HepG2 (cell line): Measurements from ENCODE around the gene LRRC28. TPM values are rescaled to one million over a fixed set of nuclear protein-coding genes. Genes with fewer than 3 reads are reported as not detected.

Source experiments
- ARNTL ChIP-seq: sonication (generic); formaldehyde crosslinking; IDR thresholded peaks from 2 replicates; pipeline ENCODE4 v1.4.0; 2020; ENCODE audit warnings: mild to moderate bottlenecking, missing genetic modification reagents
- BRCA1 ChIP-seq: sonication (generic); formaldehyde crosslinking; IDR thresholded peaks from 2 replicates; pipeline ENCODE4 v1.4.0; 2020; ENCODE audit warnings: missing genetic modification reagents
- BRD4 ChIP-seq: sonication (generic); formaldehyde crosslinking; IDR thresholded peaks from 2 replicates; pipeline ENCODE4 v1.4.0; 2020; ENCODE audit warnings: missing genetic modification reagents
- ERF ChIP-seq: IDR thresholded peaks from 2 replicates; pipeline ENCODE4 v1.6.1; 2018; ENCODE audit warnings: missing biosample characterization, missing genetic modification reagents
- FOSL1 ChIP-seq: sonication (generic); formaldehyde crosslinking; IDR thresholded peaks from 2 replicates; pipeline ENCODE4 v1.9.0; 2021; ENCODE audit warnings: missing genetic modification reagents, borderline replicate concordance
- FOXJ3 ChIP-seq: sonication (generic); formaldehyde crosslinking; IDR thresholded peaks from 2 replicates; pipeline ENCODE4 v1.4.0; 2020; ENCODE audit warnings: missing genetic modification reagents, mild to moderate bottlenecking, borderline replicate concordance
- HOXA5 ChIP-seq: sonication (generic); formaldehyde crosslinking; IDR thresholded peaks from 2 replicates; pipeline ENCODE4 v1.4.0; 2020; ENCODE audit warnings: missing genetic modification reagents
- JDP2 ChIP-seq: sonication (generic); formaldehyde crosslinking; IDR thresholded peaks from 2 replicates; pipeline ENCODE4 v1.8.1; 2022; ENCODE audit warnings: missing genetic modification reagents, borderline replicate concordance
- NCOA2 ChIP-seq: sonication (generic); formaldehyde crosslinking; IDR thresholded peaks from 2 replicates; pipeline ENCODE4 v1.8.0; 2022; ENCODE audit warnings: inconsistent platforms
- PHF8 ChIP-seq: sonication (generic); formaldehyde crosslinking; IDR thresholded peaks from 2 replicates; pipeline ENCODE4 v1.5.0; 2020; ENCODE audit warnings: missing genetic modification reagents
- SIN3B ChIP-seq: fragments of 150-350 bp; IDR thresholded peaks from 2 replicates; pipeline ENCODE4 v1.6.1; 2014; ENCODE audit warnings: low read length
- ZEB1 ChIP-seq: IDR thresholded peaks from 2 replicates; pipeline ENCODE4 v1.6.1; 2012; ENCODE audit warnings: mild to moderate bottlenecking, low read depth, inconsistent platforms; ENCODE audit not compliant: insufficient replicate concordance
- ZKSCAN5 ChIP-seq: sonication (generic); formaldehyde crosslinking; IDR thresholded peaks from 2 replicates; pipeline ENCODE4 v1.5.1; 2020; ENCODE audit warnings: mild to moderate bottlenecking, missing genetic modification reagents
- ZNF263 ChIP-seq: sonication (generic); formaldehyde crosslinking; IDR thresholded peaks from 2 replicates; pipeline ENCODE4 v1.4.0; 2020; ENCODE audit warnings: missing genetic modification reagents
- ZNF343 ChIP-seq: sonication (generic); formaldehyde crosslinking; IDR thresholded peaks from 2 replicates; pipeline ENCODE4 v1.4.0; 2020; ENCODE audit warnings: mild to moderate bottlenecking, missing genetic modification reagents
- ZNF552 ChIP-seq: sonication (generic); formaldehyde crosslinking; IDR thresholded peaks from 2 replicates; pipeline ENCODE4 v1.9.0; 2022; ENCODE audit warnings: missing genetic modification reagents, mild to moderate bottlenecking, borderline replicate concordance
- ZNF570 ChIP-seq: sonication (generic); formaldehyde crosslinking; IDR thresholded peaks from 2 replicates; pipeline ENCODE4 v1.4.0; 2020; ENCODE audit warnings: mild to moderate bottlenecking, missing genetic modification reagents, borderline replicate concordance
- ZNF607 ChIP-seq: sonication (generic); formaldehyde crosslinking; IDR thresholded peaks from 2 replicates; pipeline ENCODE4 v1.5.1; 2020; ENCODE audit warnings: missing genetic modification reagents, mild to moderate bottlenecking, borderline replicate concordance
- ZNF703 ChIP-seq: sonication (generic); formaldehyde crosslinking; IDR thresholded peaks from 2 replicates; pipeline ENCODE4 v1.5.1; 2020; ENCODE audit warnings: missing genetic modification reagents, mild to moderate bottlenecking, moderate library complexity, borderline replicate concordance
- ZNF709 ChIP-seq: sonication (generic); formaldehyde crosslinking; IDR thresholded peaks from 2 replicates; pipeline ENCODE4 v1.5.0; 2020; ENCODE audit warnings: mild to moderate bottlenecking, missing genetic modification reagents
- ZSCAN9 ChIP-seq: IDR thresholded peaks from 2 replicates; pipeline ENCODE4 v1.6.1; 2016; ENCODE audit warnings: borderline replicate concordance
- polyA plus RNA-seq, 8 experiments: library from polyadenylated mRNA; depleted of rRNA in 3 of 8; stranded (reverse) in 7 of 8; unstranded in 1 of 8; fragments of >200 nt; fragmentation: Illumina TruSeq in 4 of 8; extraction: Trizol in 4 of 8; gene quantifications; 2 replicates each; pipeline versions ENCODE4 v1.2.1 to v1.2.3, GENCODE V29; 2011 to 2016; ENCODE audit warnings: low read depth in 4 of 8, missing spikeins in 1 of 8, mixed read lengths in 1 of 8; ENCODE audit not compliant: insufficient read depth in 1 of 8
- total RNA-seq, 5 experiments: library from RNA; depleted of rRNA; stranded (reverse); fragments of >200 nt; fragmentation: Illumina TruSeq; extraction: Trizol; gene quantifications; 2 replicates each; pipeline ENCODE4 v1.2.3, GENCODE V29; 2016; ENCODE audit warnings: low read depth in 1 of 5
- TF ChIP-seq, protein P1 (sequence below): sonication (generic); formaldehyde crosslinking; IDR thresholded peaks from 2 replicates; pipeline ENCODE4 v1.4.0; 2020; ENCODE audit warnings: mild to moderate bottlenecking, missing genetic modification reagents
- TF ChIP-seq, protein P2 (sequence below): sonication (generic); formaldehyde crosslinking; IDR thresholded peaks from 2 replicates; pipeline ENCODE4 v1.4.0; 2020; ENCODE audit warnings: mild to moderate bottlenecking, missing genetic modification reagents
- TF ChIP-seq, protein P3 (sequence below): sonication (generic); formaldehyde crosslinking; IDR thresholded peaks from 2 replicates; pipeline ENCODE4 v1.8.1; 2022; ENCODE audit warnings: low read depth, mild to moderate bottlenecking, missing genetic modification reagents
- TF ChIP-seq, protein P4 (sequence below): sonication (generic); formaldehyde crosslinking; IDR thresholded peaks from 2 replicates; pipeline ENCODE4 v1.5.0; 2020; ENCODE audit warnings: missing genetic modification reagents
- TF ChIP-seq, protein P5 (sequence below): sonication (generic); formaldehyde crosslinking; conservative IDR thresholded peaks from 2 replicates; pipeline ENCODE4 v1.4.0; 2020; ENCODE audit warnings: missing genetic modification reagents

The LRRC28 gene
- total and polyA plus RNA-seq, 2 of the 13 experiments (the other 11 are each of a cell fraction or from before 2014, with no cell fraction given) = 17.5 to 21.3 TPM

DNA sequence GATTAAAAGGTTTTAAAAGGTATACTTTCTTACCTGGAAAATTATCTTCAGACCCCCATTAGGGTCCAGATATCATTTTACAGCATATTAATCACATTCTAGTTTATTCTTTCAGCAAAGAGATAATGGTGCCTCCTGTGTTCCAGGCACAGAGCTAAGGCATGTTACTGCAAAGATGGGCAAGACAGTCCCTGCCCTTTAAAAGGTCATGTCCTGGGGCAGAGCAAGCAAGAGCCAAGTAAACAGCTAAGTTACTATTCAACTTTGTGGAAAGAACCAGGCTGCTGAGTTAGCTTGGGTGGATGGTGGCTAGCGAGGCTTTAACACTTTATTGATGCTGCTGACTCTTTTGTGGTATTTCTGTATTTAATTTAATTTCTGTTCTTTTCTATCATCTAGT lies 75.0 kb downstream of the LRRC28 start (continued):
- no peak for TF ChIP-seq ZNF709 (CRISPR knock-in tag)
- TF ChIP-seq JDP2 (CRISPR knock-in tag) = no peak
- no peak for TF ChIP-seq ZNF703 (CRISPR knock-in tag)
- TF ChIP-seq HOXA5 (CRISPR knock-in tag) = no peak
- no peak for TF ChIP-seq ZNF343 (CRISPR knock-in tag)
- TF ChIP-seq ZSCAN9 = 0 out of 2 replicates have a peak, but pooled peaks have one; percentile 49
- TF ChIP-seq, protein P1, sequence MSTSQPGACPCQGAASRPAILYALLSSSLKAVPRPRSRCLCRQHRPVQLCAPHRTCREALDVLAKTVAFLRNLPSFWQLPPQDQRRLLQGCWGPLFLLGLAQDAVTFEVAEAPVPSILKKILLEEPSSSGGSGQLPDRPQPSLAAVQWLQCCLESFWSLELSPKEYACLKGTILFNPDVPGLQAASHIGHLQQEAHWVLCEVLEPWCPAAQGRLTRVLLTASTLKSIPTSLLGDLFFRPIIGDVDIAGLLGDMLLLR (CRISPR knock-in tag) = no peak
- no peak for TF ChIP-seq ARNTL (CRISPR knock-in tag)
- TF ChIP-seq, protein P2, sequence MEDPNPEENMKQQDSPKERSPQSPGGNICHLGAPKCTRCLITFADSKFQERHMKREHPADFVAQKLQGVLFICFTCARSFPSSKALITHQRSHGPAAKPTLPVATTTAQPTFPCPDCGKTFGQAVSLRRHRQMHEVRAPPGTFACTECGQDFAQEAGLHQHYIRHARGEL (CRISPR knock-in tag) = no peak
- TF ChIP-seq ZNF607 (CRISPR knock-in tag) = no peak
- TF ChIP-seq FOXJ3 (CRISPR knock-in tag) = peak; percentile 46; the same call in 1 of the 2 replicates
- TF ChIP-seq PHF8 (CRISPR knock-in tag) = no peak
- no peak for TF ChIP-seq BRCA1 (CRISPR knock-in tag)
- TF ChIP-seq BRD4 (CRISPR knock-in tag) = 0 out of 2 replicates have a peak, but pooled peaks have one; percentile 43
- TF ChIP-seq, protein P3, sequence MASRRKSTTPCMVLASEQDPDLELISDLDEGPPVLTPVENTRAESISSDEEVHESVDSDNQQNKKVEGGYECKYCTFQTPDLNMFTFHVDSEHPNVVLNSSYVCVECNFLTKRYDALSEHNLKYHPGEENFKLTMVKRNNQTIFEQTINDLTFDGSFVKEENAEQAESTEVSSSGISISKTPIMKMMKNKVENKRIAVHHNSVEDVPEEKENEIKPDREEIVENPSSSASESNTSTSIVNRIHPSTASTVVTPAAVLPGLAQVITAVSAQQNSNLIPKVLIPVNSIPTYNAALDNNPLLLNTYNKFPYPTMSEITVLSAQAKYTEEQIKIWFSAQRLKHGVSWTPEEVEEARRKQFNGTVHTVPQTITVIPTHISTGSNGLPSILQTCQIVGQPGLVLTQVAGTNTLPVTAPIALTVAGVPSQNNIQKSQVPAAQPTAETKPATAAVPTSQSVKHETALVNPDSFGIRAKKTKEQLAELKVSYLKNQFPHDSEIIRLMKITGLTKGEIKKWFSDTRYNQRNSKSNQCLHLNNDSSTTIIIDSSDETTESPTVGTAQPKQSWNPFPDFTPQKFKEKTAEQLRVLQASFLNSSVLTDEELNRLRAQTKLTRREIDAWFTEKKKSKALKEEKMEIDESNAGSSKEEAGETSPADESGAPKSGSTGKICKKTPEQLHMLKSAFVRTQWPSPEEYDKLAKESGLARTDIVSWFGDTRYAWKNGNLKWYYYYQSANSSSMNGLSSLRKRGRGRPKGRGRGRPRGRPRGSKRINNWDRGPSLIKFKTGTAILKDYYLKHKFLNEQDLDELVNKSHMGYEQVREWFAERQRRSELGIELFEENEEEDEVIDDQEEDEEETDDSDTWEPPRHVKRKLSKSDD (CRISPR knock-in tag) = no peak
- no peak for TF ChIP-seq ZNF263 (CRISPR knock-in tag)
- TF ChIP-seq, protein P4, sequence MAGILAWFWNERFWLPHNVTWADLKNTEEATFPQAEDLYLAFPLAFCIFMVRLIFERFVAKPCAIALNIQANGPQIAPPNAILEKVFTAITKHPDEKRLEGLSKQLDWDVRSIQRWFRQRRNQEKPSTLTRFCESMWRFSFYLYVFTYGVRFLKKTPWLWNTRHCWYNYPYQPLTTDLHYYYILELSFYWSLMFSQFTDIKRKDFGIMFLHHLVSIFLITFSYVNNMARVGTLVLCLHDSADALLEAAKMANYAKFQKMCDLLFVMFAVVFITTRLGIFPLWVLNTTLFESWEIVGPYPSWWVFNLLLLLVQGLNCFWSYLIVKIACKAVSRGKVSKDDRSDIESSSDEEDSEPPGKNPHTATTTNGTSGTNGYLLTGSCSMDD = no peak
- TF ChIP-seq, protein P5, sequence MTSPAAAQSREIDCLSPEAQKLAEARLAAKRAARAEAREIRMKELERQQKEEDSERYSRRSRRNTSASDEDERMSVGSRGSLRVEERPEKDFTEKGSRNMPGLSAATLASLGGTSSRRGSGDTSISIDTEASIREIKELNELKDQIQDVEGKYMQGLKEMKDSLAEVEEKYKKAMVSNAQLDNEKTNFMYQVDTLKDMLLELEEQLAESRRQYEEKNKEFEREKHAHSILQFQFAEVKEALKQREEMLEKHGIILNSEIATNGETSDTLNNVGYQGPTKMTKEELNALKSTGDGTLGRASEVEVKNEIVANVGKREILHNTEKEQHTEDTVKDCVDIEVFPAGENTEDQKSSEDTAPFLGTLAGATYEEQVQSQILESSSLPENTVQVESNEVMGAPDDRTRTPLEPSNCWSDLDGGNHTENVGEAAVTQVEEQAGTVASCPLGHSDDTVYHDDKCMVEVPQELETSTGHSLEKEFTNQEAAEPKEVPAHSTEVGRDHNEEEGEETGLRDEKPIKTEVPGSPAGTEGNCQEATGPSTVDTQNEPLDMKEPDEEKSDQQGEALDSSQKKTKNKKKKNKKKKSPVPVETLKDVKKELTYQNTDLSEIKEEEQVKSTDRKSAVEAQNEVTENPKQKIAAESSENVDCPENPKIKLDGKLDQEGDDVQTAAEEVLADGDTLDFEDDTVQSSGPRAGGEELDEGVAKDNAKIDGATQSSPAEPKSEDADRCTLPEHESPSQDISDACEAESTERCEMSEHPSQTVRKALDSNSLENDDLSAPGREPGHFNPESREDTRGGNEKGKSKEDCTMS (CRISPR knock-in tag) = no peak
- TF ChIP-seq FOSL1 (CRISPR knock-in tag) = no peak
- peak; percentile 53; the same call in 1 of the 2 replicates for TF ChIP-seq NCOA2 (CRISPR knock-in tag)
- no peak for TF ChIP-seq ZEB1
- TF ChIP-seq SIN3B = no peak
- TF ChIP-seq ERF (CRISPR knock-in tag) = peak; percentile 61; the same call in 1 of the 2 replicates
- TF ChIP-seq ZKSCAN5 (CRISPR knock-in tag) = no peak
- TF ChIP-seq ZNF552 (CRISPR knock-in tag) = no peak
- no peak for TF ChIP-seq ZNF570
